HG02798 (cell line): Measurements from ENCODE around the gene CST9L.

ENCODE experiments used
- ATAC-seq: cut with Tn5 transposase; IDR thresholded peaks from one replicate; pipeline ENCODE4 v1.9.1; 2021; ENCODE audit warnings: mild to moderate bottlenecking; ENCODE audit not compliant: unreplicated experiment, poor library complexity

Gene CST9L

GRCh38 chr20:23548408-23548807 lies 19.9 kb downstream of the CST9L start:
- ATAC-seq = no peak

- ATAC-seq = no peak
Measured at GRCh38 chr20:23547613-23548012, 20.7 kb downstream of the CST9L start.

- no peak for ATAC-seq
Measured at GRCh38 chr20:23546435-23547144, 21.7 kb downstream of the CST9L start.

DNA sequence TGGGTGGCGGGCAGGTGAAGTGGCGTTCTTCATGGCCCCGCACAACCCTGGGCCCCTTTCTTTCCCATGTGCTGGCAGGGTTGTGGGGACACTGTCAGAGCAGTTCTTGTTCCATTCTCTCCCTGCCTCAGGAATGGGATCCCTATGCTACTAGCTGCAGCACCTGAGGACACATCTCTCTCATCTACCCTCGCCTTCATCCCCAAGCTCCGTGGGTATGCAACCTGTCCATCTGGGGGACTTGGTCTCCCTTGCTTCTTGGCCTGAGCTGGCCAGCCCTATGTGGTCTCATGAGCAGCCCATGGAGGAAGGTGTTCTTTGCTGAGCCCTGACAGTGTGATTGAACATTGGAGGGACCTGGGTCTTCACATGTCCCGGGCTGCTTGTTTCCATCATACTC lies 24.2 kb downstream of the CST9L start:
- no peak for ATAC-seq

DNA sequence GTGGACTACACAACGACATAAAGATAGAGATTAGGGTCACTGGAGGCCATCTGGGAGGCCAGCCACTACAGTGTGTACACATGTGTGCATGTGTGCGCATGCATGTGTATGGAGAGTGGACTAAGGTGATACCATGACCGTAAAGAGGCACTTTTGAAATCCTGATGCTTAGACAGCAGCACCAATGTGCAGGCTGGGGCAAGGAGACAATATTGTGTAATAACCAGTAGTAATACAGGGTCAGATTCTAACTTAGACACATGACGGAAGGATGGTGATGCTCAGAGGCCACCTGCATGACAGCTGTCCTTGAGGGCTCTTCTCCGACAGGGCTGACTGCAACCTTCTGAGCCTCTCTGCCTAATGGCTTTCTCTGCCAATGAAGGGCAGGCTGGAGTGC lies 25.5 kb downstream of the CST9L start:
- ATAC-seq = no peak

DNA sequence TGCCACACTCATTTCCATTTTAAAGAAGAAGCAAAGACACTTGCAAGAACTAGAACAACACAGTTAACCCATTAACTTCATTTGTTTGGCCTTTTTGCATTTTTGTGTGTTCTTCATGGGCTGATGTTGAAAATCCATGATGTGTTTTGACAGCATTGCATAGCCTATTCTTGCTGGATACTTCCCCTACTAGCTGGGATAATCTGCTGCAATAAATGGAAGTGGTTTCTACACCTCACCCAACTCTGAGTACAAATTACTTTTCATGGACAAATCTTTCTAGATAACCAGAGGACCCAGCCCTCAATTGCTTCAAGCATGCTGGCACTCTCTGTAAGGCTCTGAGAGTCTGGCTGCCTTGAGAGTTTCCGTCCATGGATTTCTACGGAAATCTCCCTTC lies 26.5 kb downstream of the CST9L start:
- no peak for ATAC-seq

DNA sequence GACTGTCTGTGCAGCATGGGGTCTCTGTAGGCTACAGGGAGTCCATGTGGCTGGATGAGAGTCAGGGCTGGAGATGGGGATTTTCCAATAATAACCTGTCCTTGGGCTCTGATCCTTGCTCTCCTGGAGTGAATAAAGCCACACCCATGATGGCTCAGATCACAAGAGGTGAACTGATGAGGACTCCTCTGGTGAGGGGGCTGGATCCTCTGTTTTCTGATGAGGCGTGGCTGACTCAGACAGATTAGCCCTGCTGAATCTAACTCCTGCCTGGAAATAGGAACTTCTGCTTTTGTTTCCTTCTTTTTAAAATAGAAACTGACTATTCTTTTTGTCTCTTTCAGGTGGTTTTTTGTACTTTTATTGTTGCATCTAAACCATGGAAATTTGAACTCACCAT lies 27.0 kb downstream of the CST9L start:
- no peak for ATAC-seq

GRCh38 chr20:23540624-23541023 lies 27.7 kb downstream of the CST9L start:
- no peak for ATAC-seq

- ATAC-seq = no peak
Measured at GRCh38 chr20:23537030-23537429, 31.3 kb downstream of the CST9L start.

DNA sequence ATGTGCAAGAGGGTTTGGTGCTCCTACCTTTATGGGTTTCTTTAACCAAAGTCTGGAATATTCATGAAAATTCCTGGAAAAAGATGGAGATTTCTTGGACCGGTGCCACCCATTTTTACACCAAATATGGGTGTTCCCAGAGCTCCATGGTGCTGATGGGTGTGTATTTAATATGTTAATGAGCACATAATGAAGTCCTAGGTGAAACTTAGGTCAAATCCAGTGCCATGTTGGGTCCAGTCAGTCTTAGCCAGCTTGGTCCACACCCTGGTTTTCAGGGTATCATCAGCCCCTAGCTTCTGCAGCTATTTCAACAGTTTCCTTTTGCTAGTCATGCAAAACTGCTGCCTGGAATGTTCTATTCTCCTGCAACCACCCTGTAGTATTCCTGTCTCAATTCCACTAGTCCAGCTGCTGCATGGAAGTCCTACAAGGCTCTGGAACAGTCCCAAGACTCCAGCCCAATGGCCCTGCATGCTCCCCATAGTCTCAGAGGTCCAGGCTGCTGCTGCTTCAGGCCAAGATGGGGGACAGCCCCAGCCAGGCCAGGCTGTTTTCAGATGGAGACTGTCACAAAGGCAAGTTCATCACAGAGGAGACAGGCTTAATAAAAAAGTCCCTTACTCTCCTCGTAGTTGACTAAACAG lies 31.8 kb downstream of the CST9L start:
- ATAC-seq = no peak

DNA sequence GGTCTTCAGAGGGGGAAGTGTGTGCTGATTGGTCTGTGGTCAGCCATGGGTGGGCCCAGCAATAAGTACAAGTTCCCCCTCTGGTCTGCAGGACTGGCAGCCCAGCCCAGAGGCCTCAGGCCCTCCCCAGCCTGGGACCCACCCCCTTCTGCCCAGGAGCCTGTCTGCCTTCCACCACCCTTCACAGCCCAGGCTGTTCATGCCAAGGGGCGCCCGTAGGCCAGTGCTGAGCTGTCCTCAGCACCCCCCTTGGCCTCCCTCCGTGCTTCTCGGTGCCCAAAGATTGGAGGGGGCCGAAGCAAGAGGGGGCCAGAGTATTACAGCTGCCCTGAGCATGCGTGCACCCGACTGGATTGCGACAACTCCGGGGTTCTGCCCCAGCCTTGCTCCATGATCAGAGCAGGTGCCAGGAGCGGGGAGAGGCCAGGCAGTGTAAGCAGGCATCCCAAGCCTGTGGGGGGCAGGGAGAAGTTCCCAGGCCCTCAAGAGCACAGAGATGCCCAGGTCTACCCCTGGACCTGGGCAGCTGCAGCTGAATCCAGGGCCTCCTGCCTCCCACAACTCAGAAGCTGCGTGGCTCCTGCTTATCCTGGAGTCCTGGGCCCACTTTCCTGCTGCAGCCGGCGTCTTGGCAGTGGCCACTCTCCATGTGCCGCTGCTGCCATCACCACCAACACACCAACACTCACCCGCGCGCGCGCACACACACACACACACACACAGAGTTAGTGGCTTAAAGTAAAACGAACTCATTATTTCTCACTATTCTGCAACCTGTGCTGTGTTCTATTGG lies 33.3 kb downstream of the CST9L start:
- ATAC-seq = no peak

- ATAC-seq = no peak
Measured at GRCh38 chr20:23533161-23533560, 35.1 kb downstream of the CST9L start.

GRCh38 chr20:23532533-23532932 lies 35.8 kb downstream of the CST9L start:
- ATAC-seq = no peak

GRCh38 chr20:23530937-23531567 lies 37.2 kb downstream of the CST9L start:
- ATAC-seq = no peak

DNA sequence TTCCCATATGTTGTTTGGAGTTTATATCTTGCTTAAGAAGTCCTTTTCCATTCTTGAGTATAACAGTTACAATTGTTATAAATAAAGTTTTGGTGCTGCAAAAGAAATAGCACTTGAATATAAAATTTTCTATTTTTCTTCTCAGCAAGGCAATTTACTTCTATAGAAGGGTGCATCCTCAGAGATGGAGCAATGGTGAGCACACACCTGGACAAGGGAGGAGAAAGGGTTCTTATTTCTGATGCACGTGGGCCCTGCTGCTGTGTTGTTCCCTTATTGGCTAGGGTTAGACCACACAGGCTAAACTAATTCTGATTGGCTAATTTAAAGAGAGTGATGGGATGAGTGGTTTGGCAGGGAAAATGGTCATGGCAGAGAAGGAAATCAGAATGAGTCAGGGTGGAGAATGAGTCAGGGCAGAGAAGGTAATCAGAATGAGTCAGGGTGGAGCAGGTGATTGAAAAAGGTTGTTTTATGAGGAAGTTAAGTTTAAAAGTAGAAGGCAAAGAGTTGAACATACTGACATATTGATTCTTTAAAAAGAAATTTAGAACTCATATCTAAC lies 39.3 kb downstream of the CST9L start:
- ATAC-seq = no peak

DNA sequence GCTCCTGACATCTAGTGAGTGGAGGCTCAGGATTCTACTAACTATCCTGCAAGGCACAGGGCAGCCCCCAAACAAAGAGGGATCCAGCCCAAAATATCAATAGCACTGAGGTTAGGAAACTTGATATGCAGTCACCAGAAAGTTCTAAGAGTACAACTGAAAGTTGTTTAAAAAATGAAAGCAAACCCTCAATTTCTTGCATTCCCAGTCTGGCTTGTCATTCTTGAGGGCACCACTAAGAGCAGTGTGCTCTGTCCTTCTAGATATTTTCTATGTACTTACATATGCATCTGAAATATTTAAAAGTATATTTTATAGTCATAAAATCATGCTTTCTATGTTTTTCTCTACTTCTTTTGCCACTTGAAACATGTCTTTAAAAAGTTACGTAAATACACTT lies 41.4 kb downstream of the CST9L start:
- ATAC-seq = no peak

DNA sequence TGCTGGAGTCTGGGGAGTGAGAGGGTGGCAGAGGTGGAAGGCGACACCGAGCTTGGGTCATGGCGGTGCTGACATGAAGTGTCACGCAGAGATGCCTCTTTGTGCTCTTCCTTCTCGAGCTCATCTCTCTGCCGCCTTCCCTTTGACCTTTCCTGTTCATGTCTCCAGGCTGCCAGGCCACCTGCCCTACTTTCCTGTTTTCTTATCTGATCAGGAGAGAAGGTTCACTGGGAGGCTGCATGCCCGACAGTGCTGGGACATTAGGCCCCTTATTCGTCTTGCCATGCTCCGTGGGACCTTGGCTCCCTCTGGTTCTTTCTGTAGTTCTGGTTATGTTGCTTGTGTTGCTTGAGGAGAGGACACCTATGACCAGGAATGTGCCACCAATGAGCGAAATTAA lies 44.1 kb downstream of the CST9L start:
- ATAC-seq = no peak

- ATAC-seq = no peak
Measured at GRCh38 chr20:23520185-23520584, 48.1 kb downstream of the CST9L start.

- peak; percentile 67 for ATAC-seq
Measured at GRCh38 chr20:23519556-23519955, 48.7 kb downstream of the CST9L start.

GRCh38 chr20:23517719-23518118 lies 50.6 kb downstream of the CST9L start:
- no peak for ATAC-seq
